Left kidney (tissue), 8 donors: ENCODE measurements around the gene GOLGA8G. TPM values are rescaled to one million over a fixed set of nuclear protein-coding genes. Genes with fewer than 3 reads are reported as not detected.
"Not testable (repeated sequence)": the region's sequence is repeated elsewhere in the genome, so short reads cannot be mapped to it uniquely, and the experiment has no call there.

Experiments
- DNase-seq: peaks from one replicate; pipeline ENCODE4 v3.0.0-alpha.2; 2013
- long read RNA-seq, 8 donors: transcript quantifications; one replicate each; lab custom pipeline, GENCODE V29; 2026
- polyA plus RNA-seq: library from polyadenylated mRNA; unstranded; fragments of 120-200 nt; gene quantifications from one replicate; pipeline ENCODE4 v1.2.1, GENCODE V29; 2013; ENCODE audit not compliant: insufficient read length

GOLGA8G gene
- 0.08 TPM for polyA plus RNA-seq
- long read RNA-seq, donor 1, result 0 reads
- long read RNA-seq, donor 2, result 0 reads
- long read RNA-seq, donor 3, result 0 reads
- long read RNA-seq, donor 4, result 0 reads
- long read RNA-seq, donor 5, result 0 reads
- long read RNA-seq, donor 6, result 0 reads
- long read RNA-seq, donor 7, partial matches to known transcripts, result 55 of 55 reads
- long read RNA-seq, donor 7, other reads (novel, unspliced or antisense), result 0 of 55 reads
- long read RNA-seq, donor 8, result 0 reads

GRCh38 chr15:28532954-28533353 is at the start of gene GOLGA8G:
GOLGA8G (minus strand) TSS chr15:28532971; CDS start chr15:28532909, 62 bp downstream.
- DNase-seq, result not testable (repeated sequence)

GRCh38 chr15:28573351-28573750 is 40.6 kb upstream of the GOLGA8G start:
- not testable (repeated sequence) for DNase-seq

- not testable (repeated sequence) for DNase-seq
Measured at GRCh38 chr15:28553268-28553667, 20.5 kb upstream of the GOLGA8G start, which contains the start of gene GOLGA6L25. GOLGA6L25 (plus strand) TSS chr15:28553568; CDS start chr15:28553629, 61 bp downstream.

GRCh38 chr15:28515208-28515607 is 17.6 kb downstream of the GOLGA8G start:
- DNase-seq, result not testable (repeated sequence)

- not testable (repeated sequence) for DNase-seq
Measured at GRCh38 chr15:28514128-28514527, 18.6 kb downstream of the GOLGA8G start.

- not testable (repeated sequence) for DNase-seq
Measured at GRCh38 chr15:28508217-28508889, 24.4 kb downstream of the GOLGA8G start.

- not testable (repeated sequence) for DNase-seq
Measured at GRCh38 chr15:28481340-28481739, 51.4 kb downstream of the GOLGA8G start.

Other genes with a start within 250 kb of the GOLGA8G start
- 66.0 TPM for gene HERC2, start 210.8 kb downstream of the GOLGA8G start, polyA plus RNA-seq
- gene GOLGA6L24, start 174.9 kb downstream of the GOLGA8G start, polyA plus RNA-seq, result not detected
- gene GOLGA8F, start 154.3 kb downstream of the GOLGA8G start, polyA plus RNA-seq, result not detected
- gene GOLGA6L25, start 20.6 kb upstream of the GOLGA8G start, polyA plus RNA-seq, result not detected
- gene GOLGA8M, start 179.4 kb upstream of the GOLGA8G start, polyA plus RNA-seq, result 4.5 TPM